HCT116 (cell line): ENCODE data around the gene ITPR1. TPM values are rescaled to one million over a fixed set of nuclear protein-coding genes. Genes with fewer than 3 reads are reported as not detected.

Experiments
- ATAC-seq: fragments of 200-7000 bp; cut with Tn5 transposase; 2 replicates; pipeline ENCODE4 v1.9.1; 2020; ENCODE audit warnings: mild to moderate bottlenecking, moderate library complexity
- BruUV-seq: library from RNA; stranded (reverse); fragments of 400-500 nt; replicated peaks from 2 replicates; lab custom pipeline; 2021; lab: Mats Ljungman, UMichigan
- CTCF ChIA-PET: fragments of 300-600 bp; sonication (Branson Sonifier 250); formaldehyde crosslinking; loops from one replicate; lab custom pipeline; 2021; ENCODE audit warnings: antibody characterized with exemption; lab: Charles Lee
- POLR2A ChIA-PET: fragments of 300-600, 350-600 bp; sonication (Branson Sonifier 250); formaldehyde crosslinking; loops from one replicate; lab custom pipeline; 2021; ENCODE audit warnings: antibody characterized with exemption; lab: Charles Lee
- RAD21 ChIA-PET, 2 experiments: fragments of 300-600 bp; sonication (Branson Sonifier 250); formaldehyde crosslinking; loops; one replicate each; lab custom pipeline; 2023; ENCODE audit warnings: low total read pairs in 2 of 2; ENCODE audit not compliant: uncharacterized antibody in 2 of 2, unreplicated experiment in 2 of 2, low non-redundant PET in 1 of 2; lab: Charles Lee
- DNase-seq: peaks from one replicate; pipeline ENCODE4 v3.0.0-alpha.2; 2010; ENCODE audit warnings: low read depth, low spot score
- H2AFZ ChIP-seq: fragments of 200-600 bp; shearing (Covaris generic), sonication (generic); 2 replicates; pipeline ENCODE4 v1.6.1; 2017; ENCODE audit warnings: low read depth, mixed run types, mixed read lengths, antibody characterized with exemption, low read length; ENCODE audit not compliant: poor library complexity, severe bottlenecking
- H3K27ac ChIP-seq: 2 replicates; pipeline ENCODE4 v1.5.1; 2012; ENCODE audit warnings: low read depth, low read length
- H3K27me3 ChIP-seq: fragments of 200-600 bp; sonication (generic); 2 replicates; pipeline ENCODE4 v1.6.1; 2016; ENCODE audit warnings: mixed run types, low read length, mixed read lengths; ENCODE audit not compliant: insufficient read depth
- H3K36me3 ChIP-seq, 2 experiments: fragments of 200-500 bp in 1 of 2; fragments of 200-600 bp in 1 of 2; sonication (Bioruptor generic) in 1 of 2; sonication (generic) in 1 of 2; 2 replicates each; pipeline versions ENCODE4 v1.5.1 to v1.6.1; 2014 to 2016; ENCODE audit warnings: low read length in 2 of 2, inconsistent platforms in 1 of 2, mixed read lengths in 1 of 2, mixed run types in 1 of 2; ENCODE audit not compliant: insufficient read depth in 2 of 2, control insufficient read depth in 1 of 2
- H3K4me1 ChIP-seq, 2 experiments: fragments of 200-600 bp in 1 of 2; sonication (generic) in 1 of 2; 2 replicates each; pipeline versions ENCODE4 v1.5.1 to v1.6.1; 2012 to 2017; ENCODE audit warnings: low read length in 2 of 2, inconsistent platforms in 1 of 2, mild to moderate bottlenecking in 1 of 2, mixed read lengths in 1 of 2, mixed run types in 1 of 2, moderate library complexity in 1 of 2; ENCODE audit not compliant: insufficient read depth in 2 of 2, control insufficient read depth in 1 of 2
- H3K4me2 ChIP-seq: fragments of 200-600 bp; sonication (generic); 2 replicates; pipeline ENCODE4 v1.6.1; 2017; ENCODE audit warnings: mixed run types, low read length, mixed read lengths
- H3K4me3 ChIP-seq, 2 experiments: fragments of 200-600 bp in 1 of 2; sonication (generic) in 1 of 2; replicated peaks in 1 of 2; 2 replicates each; pipeline ENCODE4 v1.5.1; 2011 to 2016; ENCODE audit warnings: low read length in 2 of 2, control low read depth in 1 of 2, low read depth in 1 of 2, mild to moderate bottlenecking in 1 of 2, mixed read lengths in 1 of 2, mixed run types in 1 of 2
- H3K79me2 ChIP-seq: fragments of 200-600 bp; sonication (generic); 2 replicates; pipeline ENCODE4 v1.6.1; 2017; ENCODE audit warnings: mild to moderate bottlenecking, mixed run types, low read length, moderate library complexity, mixed read lengths; ENCODE audit not compliant: insufficient read depth
- H3K9ac ChIP-seq: fragments of 200-600 bp; sonication (generic); 2 replicates; pipeline ENCODE4 v1.6.1; 2016; ENCODE audit warnings: low read length, mixed read lengths
- H3K9me2 ChIP-seq: fragments of 200-600 bp; sonication (generic), shearing (Covaris generic); 2 replicates; pipeline ENCODE4 v1.6.1; 2017; ENCODE audit warnings: mixed run types, mild to moderate bottlenecking, moderate library complexity; ENCODE audit not compliant: insufficient read depth
- H3K9me3 ChIP-seq, 2 experiments: fragments of 200-500 bp in 1 of 2; fragments of 200-600 bp in 1 of 2; sonication (Bioruptor generic) in 1 of 2; sonication (generic) in 1 of 2; 2 replicates each; pipeline ENCODE4 v1.6.1; 2014 to 2017; ENCODE audit warnings: low read length in 2 of 2, mixed read lengths in 2 of 2, inconsistent platforms in 1 of 2, low read depth in 1 of 2, mild to moderate bottlenecking in 1 of 2, mixed run types in 1 of 2, moderate library complexity in 1 of 2; ENCODE audit not compliant: control insufficient read depth in 1 of 2, insufficient read depth in 1 of 2
- H4K20me1 ChIP-seq: fragments of 200-600 bp; sonication (generic), shearing (Covaris generic); 2 replicates; pipeline ENCODE4 v1.6.1; 2017; ENCODE audit warnings: mixed run types, mild to moderate bottlenecking, moderate library complexity; ENCODE audit not compliant: insufficient read depth
- ATF3 ChIP-seq: IDR thresholded peaks from 2 replicates; pipeline ENCODE4 v1.6.1; 2012
- CTCF ChIP-seq, 3 experiments: fragments of 200-600 bp in 1 of 3; sonication (generic) in 1 of 3; IDR thresholded peaks in 2 of 3; conservative IDR thresholded peaks in 1 of 3; 2 replicates each; pipeline ENCODE4 v1.5.1; 2012 to 2017; ENCODE audit warnings: low read depth in 2 of 3, low read length in 2 of 3, antibody characterized with exemption in 1 of 3, borderline replicate concordance in 1 of 3, control low read depth in 1 of 3, mild to moderate bottlenecking in 1 of 3, mixed read lengths in 1 of 3, mixed run types in 1 of 3, moderate library complexity in 1 of 3; ENCODE audit not compliant: insufficient read depth in 1 of 3
- FOSL1 ChIP-seq: IDR thresholded peaks from 2 replicates; pipeline ENCODE4 v1.6.1; 2012; ENCODE audit warnings: low read depth
- REST ChIP-seq: IDR thresholded peaks from 2 replicates; pipeline ENCODE4 v1.6.1; 2012; ENCODE audit warnings: low read depth
- SRF ChIP-seq: IDR thresholded peaks from 2 replicates; pipeline ENCODE4 v1.6.1; 2012; ENCODE audit warnings: low read depth
- intact Hi-C: fragments of 100-400 bp; cut with micrococcal nuclease; formaldehyde crosslinking; loops from 2 replicates; pipeline ENCODE4 v1.10.0; 2022
- total RNA-seq: library from RNA; stranded (reverse); gene quantifications from one replicate; pipeline ENCODE4 v1.2.1, GENCODE V29; 2021; ENCODE audit not compliant: unreplicated experiment

The ITPR1 gene
- total RNA-seq, 1 experiment from 2014 or later, result 9.2 TPM

- CTCF ChIA-PET, result no interaction called here
- no peaks in the 10 kb centered on the region for H3K9me3 ChIP-seq
- no peak overlapping the region for H2AFZ ChIP-seq
- H3K4me3 ChIP-seq, result no peak overlapping the region
- no peaks in the 10 kb centered on the region for H3K9me2 ChIP-seq
- H3K9ac ChIP-seq, result no peak overlapping the region
- no peaks in the 10 kb centered on the region for H3K4me1 ChIP-seq
- H3K79me2 ChIP-seq, result no peaks in the 10 kb centered on the region
- H3K4me2 ChIP-seq, result no peak overlapping the region
- H3K27me3 ChIP-seq, result no peaks in the 10 kb centered on the region
- POLR2A ChIA-PET, result no interaction called here
- no peak for DNase-seq
- no peaks in the 10 kb centered on the region for H4K20me1 ChIP-seq
- no peak for ATAC-seq
- H3K36me3 ChIP-seq, result no peaks in the 10 kb centered on the region
- RAD21 ChIA-PET, result no interaction called here
- TF ChIP-seq SRF (no peak), REST (no peak), ATF3 (no peak), CTCF (IDR thresholded peaks at IDR 0.05 in 2 of 3, conservative IDR thresholded peaks at IDR 0.05 in 1 of 3; ENCODE audit: borderline replicate concordance in 1 of 3, insufficient read depth in 1 of 3, low read depth in 2 of 3, low read length in 2 of 3) (no peak), FOSL1 (no peak)
- BruUV-seq, result no TSS peak
- intact Hi-C loops, result no loop called here
- H3K27ac ChIP-seq, result no peak overlapping the region
Observed at GRCh38 chr3:4753073-4753691, 260.0 kb downstream of the ITPR1 start.
